SU-DHL-6 (cell line): ENCODE results near the gene RBMS1.

Experiments
- H2AFZ ChIP-seq: fragments of 200-600 bp; sonication (generic); 2 replicates; pipeline ENCODE4 v1.6.1; 2014; ENCODE audit warnings: low read depth, mild to moderate bottlenecking, moderate library complexity, mixed read lengths, antibody characterized with exemption, low read length; ENCODE audit not compliant: severe bottlenecking
- H3F3A ChIP-seq: fragments of 200-600 bp; shearing (Covaris generic); 2 replicates; pipeline ENCODE4 v1.6.0; 2016; ENCODE audit warnings: antibody characterized with exemption, mild to moderate bottlenecking; ENCODE audit not compliant: insufficient read depth
- H3K27ac ChIP-seq: fragments of 200-600 bp; sonication (generic); 2 replicates; pipeline ENCODE4 v1.5.1; 2016; ENCODE audit warnings: low read depth, mild to moderate bottlenecking, low read length, moderate library complexity, mixed read lengths
- H3K27me3 ChIP-seq: fragments of 200-600 bp; sonication (generic), shearing (Covaris generic); 2 replicates; pipeline ENCODE4 v1.6.0; 2014; ENCODE audit warnings: mild to moderate bottlenecking, low read length
- H3K36me3 ChIP-seq: fragments of 200-600 bp; sonication (generic); 2 replicates; pipeline ENCODE4 v1.6.1; 2014; ENCODE audit warnings: mild to moderate bottlenecking, low read length, mixed read lengths
- H3K4me2 ChIP-seq: fragments of 300-600, 200-600 bp; shearing (Covaris generic), sonication (generic); 2 replicates; pipeline ENCODE4 v1.6.0; 2014; ENCODE audit warnings: low read length, low read depth, mild to moderate bottlenecking; ENCODE audit not compliant: poor library complexity, severe bottlenecking
- H3K4me3 ChIP-seq: fragments of 200-600 bp; sonication (generic); 2 replicates; pipeline ENCODE4 v1.5.1; 2014; ENCODE audit warnings: antibody characterized with exemption, low read length, mild to moderate bottlenecking, mixed read lengths; ENCODE audit not compliant: insufficient read depth, poor library complexity, severe bottlenecking
- H3K79me2 ChIP-seq: fragments of 200-600 bp; sonication (generic); 2 replicates; pipeline ENCODE4 v1.6.1; 2014; ENCODE audit warnings: mild to moderate bottlenecking, low read length, moderate library complexity; ENCODE audit not compliant: insufficient read depth
- H3K9ac ChIP-seq: fragments of 200-600 bp; sonication (generic); 2 replicates; pipeline ENCODE4 v1.7.0; 2014; ENCODE audit warnings: mild to moderate bottlenecking, low read length
- H3K9me2 ChIP-seq: fragments of 200-600 bp; sonication (generic); replicated peaks from 2 replicates; pipeline ENCODE4 v1.6.1; 2014; ENCODE audit warnings: low read length; ENCODE audit not compliant: insufficient read depth
- H3K9me3 ChIP-seq: fragments of 200-600 bp; sonication (generic); 2 replicates; pipeline ENCODE4 v1.6.1; 2014; ENCODE audit warnings: low read length, mixed read lengths; ENCODE audit not compliant: insufficient read depth
- H4K20me1 ChIP-seq: fragments of 200-600 bp; sonication (generic); 2 replicates; pipeline ENCODE4 v1.6.1; 2014; ENCODE audit warnings: low read depth, mild to moderate bottlenecking, antibody characterized with exemption, low read length, moderate library complexity, mixed read lengths
- EZH2phosphoT487 ChIP-seq: fragments of 200-600 bp; sonication (generic), shearing (Covaris generic); conservative IDR thresholded peaks from 2 replicates; pipeline ENCODE4 v1.6.1; 2018; ENCODE audit warnings: mild to moderate bottlenecking, antibody characterized with exemption, low read length, moderate library complexity, mixed read lengths
- TF ChIP-seq, protein P1 (sequence below): fragments of 200-600 bp; sonication (generic); IDR thresholded peaks from one replicate; pipeline ENCODE4 v1.5.1; 2017; ENCODE audit warnings: antibody characterized with exemption, mild to moderate bottlenecking, low read length, moderate library complexity; ENCODE audit not compliant: insufficient read depth, poor library complexity, severe bottlenecking

The RBMS1 gene

DNA sequence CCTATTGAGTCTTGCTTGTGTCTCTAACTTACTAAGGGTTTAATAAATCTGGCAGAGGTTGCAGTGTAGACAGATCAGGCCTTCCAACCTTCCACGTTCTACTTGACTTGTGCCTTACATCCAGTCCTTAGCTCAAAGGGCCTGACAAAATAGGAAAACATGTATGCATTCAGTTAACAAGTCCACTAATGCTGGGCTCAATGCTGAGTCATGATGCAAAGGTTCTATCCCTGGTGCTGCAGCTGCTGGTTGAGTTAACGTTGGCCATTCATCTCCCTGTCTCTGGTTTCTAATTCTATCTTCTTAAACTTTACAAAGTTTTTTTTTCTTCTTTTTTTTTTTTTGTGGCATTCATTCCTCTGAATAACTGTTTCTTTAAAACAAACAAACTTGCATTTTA is 247.3 kb downstream of the RBMS1 start:
- H2AFZ ChIP-seq, result no peak overlapping the region
- no peaks in the 10 kb centered on the region for H3K79me2 ChIP-seq
- TF ChIP-seq, protein P1, sequence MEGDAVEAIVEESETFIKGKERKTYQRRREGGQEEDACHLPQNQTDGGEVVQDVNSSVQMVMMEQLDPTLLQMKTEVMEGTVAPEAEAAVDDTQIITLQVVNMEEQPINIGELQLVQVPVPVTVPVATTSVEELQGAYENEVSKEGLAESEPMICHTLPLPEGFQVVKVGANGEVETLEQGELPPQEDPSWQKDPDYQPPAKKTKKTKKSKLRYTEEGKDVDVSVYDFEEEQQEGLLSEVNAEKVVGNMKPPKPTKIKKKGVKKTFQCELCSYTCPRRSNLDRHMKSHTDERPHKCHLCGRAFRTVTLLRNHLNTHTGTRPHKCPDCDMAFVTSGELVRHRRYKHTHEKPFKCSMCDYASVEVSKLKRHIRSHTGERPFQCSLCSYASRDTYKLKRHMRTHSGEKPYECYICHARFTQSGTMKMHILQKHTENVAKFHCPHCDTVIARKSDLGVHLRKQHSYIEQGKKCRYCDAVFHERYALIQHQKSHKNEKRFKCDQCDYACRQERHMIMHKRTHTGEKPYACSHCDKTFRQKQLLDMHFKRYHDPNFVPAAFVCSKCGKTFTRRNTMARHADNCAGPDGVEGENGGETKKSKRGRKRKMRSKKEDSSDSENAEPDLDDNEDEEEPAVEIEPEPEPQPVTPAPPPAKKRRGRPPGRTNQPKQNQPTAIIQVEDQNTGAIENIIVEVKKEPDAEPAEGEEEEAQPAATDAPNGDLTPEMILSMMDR, result no peak
- no peaks in the 10 kb centered on the region for H3K9me3 ChIP-seq
- no peak overlapping the region for H3K27ac ChIP-seq
- H3F3A ChIP-seq, result no peaks in the 10 kb centered on the region
- H3K36me3 ChIP-seq, result no peaks in the 10 kb centered on the region
- H4K20me1 ChIP-seq, result no peaks in the 10 kb centered on the region
- no peak overlapping the region for H3K4me2 ChIP-seq
- H3K27me3 ChIP-seq, result no peaks in the 10 kb centered on the region
- no peak overlapping the region for H3K4me3 ChIP-seq
- no peaks in the 10 kb centered on the region for H3K9me2 ChIP-seq
- H3K9ac ChIP-seq, result no peak overlapping the region

DNA sequence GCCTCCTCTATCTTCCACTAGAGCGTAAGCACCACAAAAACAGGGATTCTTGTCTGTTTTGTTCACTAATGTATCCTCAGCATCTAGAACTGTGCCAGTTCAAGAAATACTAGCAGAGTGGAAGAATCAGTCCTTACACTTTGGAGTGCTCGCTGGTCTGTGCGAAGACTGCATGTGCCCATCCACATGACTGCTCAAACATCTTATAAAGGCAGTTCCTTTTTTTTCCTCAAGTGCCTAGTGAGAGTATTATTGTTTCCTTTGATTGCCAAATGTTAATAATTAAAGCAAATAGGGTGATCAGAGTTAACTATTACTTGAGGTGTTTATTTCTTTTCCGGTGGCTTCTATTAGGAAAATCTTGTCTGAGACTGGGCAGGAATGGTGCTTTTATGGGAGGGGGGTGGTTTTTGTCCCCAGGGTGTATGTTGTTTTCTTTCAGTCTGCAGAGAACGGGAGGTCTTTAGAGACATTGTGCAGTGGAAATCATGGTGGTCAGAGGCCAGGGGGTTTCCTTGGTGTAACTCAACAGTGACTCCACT is 247.9 kb downstream of the RBMS1 start:
- H4K20me1 ChIP-seq, result no peaks in the 10 kb centered on the region
- no peak for TF ChIP-seq EZH2phosphoT487
- TF ChIP-seq, protein P1, result no peak
- H3F3A ChIP-seq, result no peaks in the 10 kb centered on the region
- H3K27me3 ChIP-seq, result no peaks in the 10 kb centered on the region
- H2AFZ ChIP-seq, result no peak overlapping the region
- H3K4me2 ChIP-seq, result no peak overlapping the region
- no peaks in the 10 kb centered on the region for H3K79me2 ChIP-seq
- H3K9me3 ChIP-seq, result no peaks in the 10 kb centered on the region
- no peak overlapping the region for H3K9ac ChIP-seq
- H3K36me3 ChIP-seq, result no peaks in the 10 kb centered on the region
- H3K4me3 ChIP-seq, result no peak overlapping the region
- no peak overlapping the region for H3K27ac ChIP-seq
- no peaks in the 10 kb centered on the region for H3K9me2 ChIP-seq

DNA sequence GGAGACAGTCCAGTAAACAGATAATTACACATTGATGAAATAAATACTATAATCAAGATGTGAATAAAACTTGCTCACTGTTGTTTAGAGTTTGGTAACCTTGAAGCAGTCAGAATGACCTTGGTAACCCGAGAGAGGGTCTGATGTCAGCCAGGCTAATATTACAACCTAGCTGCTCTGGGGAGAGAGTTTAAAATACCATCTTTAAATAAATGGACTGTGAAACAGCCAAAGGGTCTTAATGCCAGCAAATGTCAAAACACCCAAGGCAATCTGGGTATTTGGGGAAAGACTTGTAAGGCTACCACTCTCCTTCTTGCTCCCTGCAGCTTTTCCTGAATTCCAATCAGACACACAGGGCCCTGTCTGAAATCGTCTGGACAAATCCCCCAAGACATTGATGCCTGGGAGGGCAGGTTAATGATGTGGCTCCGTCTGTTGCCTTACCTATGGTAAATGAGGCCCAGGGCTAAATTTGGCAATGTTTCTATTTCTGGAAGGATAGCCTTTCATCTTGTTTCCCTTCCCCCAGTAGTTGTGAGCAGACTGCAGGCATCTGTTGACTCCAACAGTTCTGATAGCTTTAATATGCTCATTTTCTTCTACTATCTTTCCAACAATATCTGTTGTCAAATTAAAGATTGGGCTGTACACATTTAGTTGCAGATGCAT is 250.6 kb downstream of the RBMS1 start:
- no peaks in the 10 kb centered on the region for H3K36me3 ChIP-seq
- H3F3A ChIP-seq, result no peaks in the 10 kb centered on the region
- H3K4me2 ChIP-seq, result no peak overlapping the region
- H3K9me3 ChIP-seq, result no peaks in the 10 kb centered on the region
- H3K9me2 ChIP-seq, result no peaks in the 10 kb centered on the region
- no peaks in the 10 kb centered on the region for H3K79me2 ChIP-seq
- no peak overlapping the region for H2AFZ ChIP-seq
- no peaks in the 10 kb centered on the region for H3K27me3 ChIP-seq
- H3K9ac ChIP-seq, result no peak overlapping the region
- H3K27ac ChIP-seq, result no peak overlapping the region
- H4K20me1 ChIP-seq, result no peaks in the 10 kb centered on the region
- H3K4me3 ChIP-seq, result no peak overlapping the region
- no peak for TF ChIP-seq EZH2phosphoT487
- TF ChIP-seq, protein P1, result no peak
